NT2/D1 (cell line): ENCODE results near the gene DDX42.

Experiments used
- YY1 ChIP-seq: IDR thresholded peaks from 2 replicates; pipeline ENCODE4 v1.6.1; 2011; ENCODE audit not compliant: insufficient read length, insufficient read depth
- ZNF274 ChIP-seq: IDR thresholded peaks from 2 replicates; pipeline ENCODE4 v1.6.1; 2011; ENCODE audit warnings: mild to moderate bottlenecking, low read depth, low read length

DNA sequence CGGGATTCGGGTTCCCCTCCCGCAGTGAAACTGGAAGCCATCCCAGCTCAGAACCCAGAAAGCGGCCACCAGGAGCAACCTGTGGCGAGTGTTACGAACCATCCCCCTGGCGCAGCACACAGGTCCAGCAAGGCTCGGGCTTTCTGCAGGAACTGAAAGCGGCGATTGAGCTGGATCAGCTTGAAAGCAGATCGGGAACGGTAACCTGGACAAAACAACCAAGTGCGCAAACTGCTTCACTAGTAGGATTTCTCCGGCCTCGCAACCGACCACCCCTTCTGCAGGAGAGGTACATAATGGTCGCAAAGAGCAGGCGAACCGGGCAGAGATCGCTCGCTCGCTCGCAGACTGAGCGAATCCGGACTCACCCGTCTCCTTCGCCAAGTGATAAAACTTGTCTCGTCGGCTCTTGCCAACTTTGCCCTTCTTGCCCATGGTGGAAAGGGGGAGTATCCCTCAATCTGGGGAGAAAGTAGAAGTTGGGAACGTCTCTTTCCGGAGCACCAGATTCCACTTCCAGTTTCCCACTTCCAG, 52.6 kb downstream of the DDX42 start:
- TF ChIP-seq YY1 (no peak), ZNF274 (no peak)
